Endothelial cell of umbilical vein (primary cell): Measurements from ENCODE around the gene DAP. TPM values are rescaled to one million over a fixed set of nuclear protein-coding genes. Genes with fewer than 3 reads are reported as not detected.

ENCODE experiments used
- BruUV-seq: library from RNA; stranded (reverse); fragments of 400-500 nt; replicated peaks from 2 replicates; lab custom pipeline; 2021; lab: Mats Ljungman, UMichigan
- CTCF ChIA-PET: fragments of 300-600, 350-600 bp; sonication (Branson Sonifier 250); formaldehyde crosslinking; loops from one replicate; lab custom pipeline; 2021; ENCODE audit warnings: antibody characterized with exemption, inconsistent platforms; lab: Charles Lee
- POLR2A ChIA-PET: fragments of 300-600, 350-600 bp; sonication (Branson Sonifier 250); formaldehyde crosslinking; loops from one replicate; lab custom pipeline; 2021; ENCODE audit warnings: antibody characterized with exemption, inconsistent platforms; lab: Charles Lee
- DNase-seq: peaks from one replicate; pipeline ENCODE4 v3.0.0-alpha.2; 2011; ENCODE audit warnings: low read depth, low spot score
- FAIRE-seq: peaks from 2 replicates; lab custom pipeline; 2011; peaks lifted over from hg19 to GRCh38; lab: Jason Lieb, UNC
- H2AFZ ChIP-seq: 2 replicates; pipeline ENCODE4 v1.6.0; 2012; ENCODE audit warnings: low read depth, low read length, control low read depth, inconsistent platforms
- H3K27ac ChIP-seq: 2 replicates; pipeline ENCODE4 v1.5.1; 2011; ENCODE audit warnings: low read depth, mild to moderate bottlenecking, control low read depth, low read length, moderate library complexity; ENCODE audit not compliant: insufficient read depth
- H3K27me3 ChIP-seq, 2 experiments: 2 replicates each; pipeline versions ENCODE4 v1.6.0 to v1.6.1; 2011; ENCODE audit warnings: low read length in 2 of 2, mixed read lengths in 1 of 2; ENCODE audit not compliant: control insufficient read depth in 2 of 2, insufficient read depth in 2 of 2
- H3K36me3 ChIP-seq, 2 experiments: 2 replicates in 1 of 2; 3 replicates in 1 of 2; pipeline ENCODE4 v1.5.1; 2011; ENCODE audit warnings: low read length in 2 of 2, mild to moderate bottlenecking in 1 of 2, moderate library complexity in 1 of 2; ENCODE audit not compliant: control insufficient read depth in 2 of 2, insufficient read depth in 2 of 2; ENCODE audit errors: extremely low read depth in 1 of 2
- H3K4me1 ChIP-seq: 3 replicates; pipeline ENCODE4 v1.5.1; 2011; ENCODE audit warnings: mild to moderate bottlenecking, low read length; ENCODE audit not compliant: control insufficient read depth, insufficient read depth; ENCODE audit errors: extremely low read depth
- H3K4me2 ChIP-seq: 2 replicates; pipeline ENCODE4 v1.6.1; 2011; ENCODE audit warnings: low read length, control low read depth, mixed read lengths; ENCODE audit not compliant: insufficient read depth
- H3K4me3 ChIP-seq, 3 experiments: fragments of 200-600 bp in 1 of 3; sonication (generic), shearing (Covaris generic) in 1 of 3; replicated peaks in 1 of 3; 2 replicates each; pipeline ENCODE4 v1.5.1; 2011 to 2016; ENCODE audit warnings: control low read depth in 3 of 3, low read length in 3 of 3, mild to moderate bottlenecking in 2 of 3, inconsistent platforms in 1 of 3, low read depth in 1 of 3, moderate library complexity in 1 of 3; ENCODE audit not compliant: insufficient read depth in 1 of 3
- H3K79me2 ChIP-seq: 2 replicates; pipeline ENCODE4 v1.6.0; 2012; ENCODE audit warnings: low read length, inconsistent platforms; ENCODE audit not compliant: control insufficient read depth, insufficient read depth
- H3K9ac ChIP-seq: replicated peaks from 2 replicates; pipeline ENCODE3; 2011; ENCODE audit warnings: low read length, control low read depth; ENCODE audit not compliant: insufficient read depth; ENCODE audit errors: extremely low read depth
- H3K9me1 ChIP-seq: replicated peaks from 3 replicates; pipeline ENCODE4 v1.6.0; 2011; ENCODE audit warnings: mild to moderate bottlenecking, low read length; ENCODE audit not compliant: control insufficient read depth, insufficient read depth; ENCODE audit errors: extremely low read depth
- H3K9me3 ChIP-seq: replicated peaks from 2 replicates; pipeline ENCODE4 v1.5.1; 2012; ENCODE audit warnings: low read length, inconsistent platforms; ENCODE audit not compliant: control insufficient read depth, insufficient read depth
- H4K20me1 ChIP-seq: replicated peaks from 2 replicates; pipeline ENCODE3; 2011; ENCODE audit warnings: mild to moderate bottlenecking, low read length; ENCODE audit not compliant: control insufficient read depth, insufficient read depth; ENCODE audit errors: extremely low read depth
- EZH2 ChIP-seq: IDR thresholded peaks from 2 replicates; pipeline ENCODE4 v1.6.1; 2012; ENCODE audit warnings: borderline replicate concordance, low read depth, mild to moderate bottlenecking, moderate library complexity, low read length, inconsistent platforms; ENCODE audit not compliant: severe bottlenecking
- FOS ChIP-seq: IDR thresholded peaks from 2 replicates; pipeline ENCODE4 v1.6.1; 2011; ENCODE audit warnings: mild to moderate bottlenecking, low read length, moderate library complexity, borderline replicate concordance; ENCODE audit not compliant: insufficient read depth
- GATA2 ChIP-seq: IDR thresholded peaks from 2 replicates; pipeline ENCODE4 v1.7.0; 2011; ENCODE audit warnings: low read depth, mild to moderate bottlenecking, moderate library complexity, mixed read lengths, low read length; ENCODE audit not compliant: insufficient read length, insufficient read depth
- JUN ChIP-seq: IDR thresholded peaks from 2 replicates; pipeline ENCODE4 v1.6.1; 2011; ENCODE audit warnings: borderline replicate concordance, low read depth; ENCODE audit not compliant: insufficient read length, insufficient read depth
- MAX ChIP-seq: IDR thresholded peaks from 2 replicates; pipeline ENCODE4 v1.6.1; 2011; ENCODE audit not compliant: insufficient read depth, insufficient read length
- MYC ChIP-seq: IDR thresholded peaks from one replicate; pipeline ENCODE4 v1.6.1; 2011; ENCODE audit warnings: mild to moderate bottlenecking, low read depth, low read length
- POLR2A ChIP-seq: IDR thresholded peaks from 2 replicates; pipeline ENCODE4 v1.6.1; 2012; ENCODE audit warnings: low read depth, mild to moderate bottlenecking, control low read depth, low read length
- POLR2AphosphoS5 ChIP-seq: IDR thresholded peaks from 2 replicates; pipeline ENCODE4 v1.6.1; 2012; ENCODE audit warnings: low read depth, mild to moderate bottlenecking, control low read depth, low read length, moderate library complexity; ENCODE audit not compliant: insufficient read depth
- dilution Hi-C: fragments of 300-500 bp; cut with MboI; formaldehyde crosslinking; loops from one replicate; pipeline ENCODE4 v1.15.0; 2019; ENCODE audit warnings: low sequenced_read_pairs; ENCODE audit not compliant: extremely low pct_ligation_motif_present
- intact Hi-C: fragments of 100-400 bp; cut with micrococcal nuclease; formaldehyde crosslinking; loops from one replicate; pipeline ENCODE4 v1.10.0; 2022
- polyA plus RNA-seq, 4 experiments: library from polyadenylated mRNA; depleted of rRNA in 3 of 4; stranded (reverse) in 3 of 4; unstranded in 1 of 4; fragments of >200 nt; gene quantifications; 2 replicates each; pipeline versions ENCODE4 v1.2.1 to v1.2.3, GENCODE V29; 2011 to 2012; ENCODE audit warnings: missing spikeins in 1 of 4
- total RNA-seq: library from RNA; stranded (reverse); gene quantifications from 2 replicates; pipeline ENCODE4 v1.2.3, GENCODE V29; 2021
- TF ChIP-seq, protein P1 (sequence below), 2 donors: IDR thresholded peaks; 1 replicate in 1 of 2; 2 replicates in 1 of 2; pipeline ENCODE4 v1.5.1; 2011; ENCODE audit warnings: low read length in 2 of 2, mild to moderate bottlenecking in 2 of 2, moderate library complexity in 2 of 2, control low read depth in 1 of 2, inconsistent platforms in 1 of 2, low read depth in 1 of 2; ENCODE audit not compliant: insufficient read depth in 1 of 2; ENCODE audit errors: extremely low read depth in 1 of 2

The DAP gene
- total and polyA plus RNA-seq, 2 donors (not counting 3 experiments of a cell fraction or from before 2014, with no cell fraction given): 79.8 to 188 TPM

GRCh38 chr5:10652606-10653005, 108.4 kb downstream of the DAP start:
- BruUV-seq: no TSS peak
- Histone ChIP-seq H2AFZ (no peak overlapping the region), H3K27ac (no peak overlapping the region), H3K27me3 (no peaks in the 10 kb centered on the region), H3K4me2 (no peak overlapping the region), H3K4me3 (no peak overlapping the region), H3K9ac (no peak overlapping the region), H3K4me1 (no peaks in the 10 kb centered on the region), H3K9me1 (no peaks in the 10 kb centered on the region), H4K20me1 (no peaks in the 10 kb centered on the region), H3K79me2 (no peaks in the 10 kb centered on the region), H3K9me3 (no peaks in the 10 kb centered on the region), H3K36me3 (no peaks in the 10 kb centered on the region)
- no peak for FAIRE-seq
- intact Hi-C loops: no loop called here
- DNase-seq: no peak
- CTCF ChIA-PET: no interaction called here
- TF ChIP-seq JUN (no peak), EZH2 (no peak), POLR2AphosphoS5 (no peak), FOS (no peak), GATA2 (no peak), MAX (no peak), MYC (no peak), POLR2A (no peak)
- TF ChIP-seq, protein P1, sequence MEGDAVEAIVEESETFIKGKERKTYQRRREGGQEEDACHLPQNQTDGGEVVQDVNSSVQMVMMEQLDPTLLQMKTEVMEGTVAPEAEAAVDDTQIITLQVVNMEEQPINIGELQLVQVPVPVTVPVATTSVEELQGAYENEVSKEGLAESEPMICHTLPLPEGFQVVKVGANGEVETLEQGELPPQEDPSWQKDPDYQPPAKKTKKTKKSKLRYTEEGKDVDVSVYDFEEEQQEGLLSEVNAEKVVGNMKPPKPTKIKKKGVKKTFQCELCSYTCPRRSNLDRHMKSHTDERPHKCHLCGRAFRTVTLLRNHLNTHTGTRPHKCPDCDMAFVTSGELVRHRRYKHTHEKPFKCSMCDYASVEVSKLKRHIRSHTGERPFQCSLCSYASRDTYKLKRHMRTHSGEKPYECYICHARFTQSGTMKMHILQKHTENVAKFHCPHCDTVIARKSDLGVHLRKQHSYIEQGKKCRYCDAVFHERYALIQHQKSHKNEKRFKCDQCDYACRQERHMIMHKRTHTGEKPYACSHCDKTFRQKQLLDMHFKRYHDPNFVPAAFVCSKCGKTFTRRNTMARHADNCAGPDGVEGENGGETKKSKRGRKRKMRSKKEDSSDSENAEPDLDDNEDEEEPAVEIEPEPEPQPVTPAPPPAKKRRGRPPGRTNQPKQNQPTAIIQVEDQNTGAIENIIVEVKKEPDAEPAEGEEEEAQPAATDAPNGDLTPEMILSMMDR (IDR thresholded peaks at IDR 0.05; ENCODE audit: extremely low read depth in 1 of 2, insufficient read depth in 1 of 2, low read depth in 1 of 2, low read length in 2 of 2): no peak
- dilution Hi-C loops: no loop called here
- POLR2A ChIA-PET: no interaction called here
